Hepatocyte (in vitro differentiated cells): ENCODE results near the gene CLCN1. TPM values are rescaled to one million over a fixed set of nuclear protein-coding genes. Genes with fewer than 3 reads are reported as not detected.

ENCODE experiments used
- DNase-seq: peaks from one replicate; pipeline ENCODE4 v3.0.0-alpha.2; 2016; ENCODE audit warnings: low spot score
- H2AFZ ChIP-seq: fragments of 200-600 bp; sonication (generic); 2 replicates; pipeline ENCODE4 v1.6.0; 2016; ENCODE audit warnings: antibody characterized with exemption, mild to moderate bottlenecking
- H3K27ac ChIP-seq: fragments of 200-600 bp; sonication (generic); 2 replicates; pipeline ENCODE4 v1.5.1; 2016; ENCODE audit warnings: mild to moderate bottlenecking
- H3K27me3 ChIP-seq: fragments of 200-600 bp; sonication (generic); 2 replicates; pipeline ENCODE4 v1.6.1; 2016
- H3K36me3 ChIP-seq: fragments of 200-600 bp; sonication (generic); replicated peaks from 2 replicates; pipeline ENCODE4 v1.5.1; 2016; ENCODE audit warnings: low read depth; ENCODE audit not compliant: insufficient read depth
- H3K4me1 ChIP-seq: fragments of 200-600 bp; sonication (generic); 2 replicates; pipeline ENCODE4 v1.5.1; 2016; ENCODE audit warnings: mild to moderate bottlenecking, moderate library complexity; ENCODE audit not compliant: insufficient read depth
- H3K4me2 ChIP-seq: fragments of 200-600 bp; sonication (generic); 2 replicates; pipeline ENCODE4 v1.6.0; 2016
- H3K4me3 ChIP-seq: fragments of 200-600 bp; sonication (generic); 2 replicates; pipeline ENCODE4 v1.5.1; 2016; ENCODE audit warnings: mild to moderate bottlenecking
- H3K79me2 ChIP-seq: fragments of 200-600 bp; sonication (generic); 2 replicates; pipeline ENCODE4 v1.6.0; 2017; ENCODE audit warnings: mild to moderate bottlenecking
- H3K9me2 ChIP-seq: fragments of 200-600 bp; sonication (generic); replicated peaks from 2 replicates; pipeline ENCODE4 v1.6.0; 2017; ENCODE audit warnings: mild to moderate bottlenecking; ENCODE audit not compliant: insufficient read depth
- H3K9me3 ChIP-seq: fragments of 200-600 bp; sonication (generic); 2 replicates; pipeline ENCODE4 v1.5.1; 2016; ENCODE audit warnings: low read depth, mild to moderate bottlenecking
- H4K20me1 ChIP-seq: fragments of 200-600 bp; sonication (generic); 2 replicates; pipeline ENCODE4 v1.6.0; 2016; ENCODE audit warnings: mild to moderate bottlenecking; ENCODE audit not compliant: insufficient read depth, poor library complexity, severe bottlenecking
- EZH2 ChIP-seq: fragments of 200-600 bp; sonication (generic); IDR thresholded peaks from 2 replicates; pipeline ENCODE4 v1.6.1; 2016; ENCODE audit warnings: antibody characterized with exemption, mild to moderate bottlenecking, borderline replicate concordance
- EZH2phosphoT487 ChIP-seq: fragments of 200-600 bp; sonication (generic); IDR thresholded peaks from one replicate; pipeline ENCODE4 v1.6.1; 2018; ENCODE audit warnings: antibody characterized with exemption, mild to moderate bottlenecking, low read depth, moderate library complexity; ENCODE audit not compliant: unreplicated experiment, severe bottlenecking
- WGBS: methylation state at CpG from one replicate; pipeline ENCODE4 v1.1.6; 2016; ENCODE audit warnings: low lambda C conversion rate; ENCODE audit errors: missing lambda C conversion rate; 5-methylcytosine and 5-hydroxymethylcytosine counted together
- polyA plus RNA-seq: library from polyadenylated mRNA; unstranded; fragments of >200 nt; fragmentation: Nextera tagmentation; extraction: Ambion mirVana; gene quantifications from 2 replicates; pipeline ENCODE4 v1.2.1, GENCODE V29; 2016
- total RNA-seq: library from RNA; depleted of rRNA; stranded (reverse); fragments of >200 nt; gene quantifications from 2 replicates; pipeline ENCODE4 v1.2.3, GENCODE V29; 2014
- TF ChIP-seq, protein P1 (sequence below): fragments of 200-600 bp; sonication (generic); IDR thresholded peaks from 2 replicates; pipeline ENCODE4 v1.5.1; 2016; ENCODE audit warnings: antibody characterized with exemption, mild to moderate bottlenecking; ENCODE audit not compliant: poor library complexity

Gene CLCN1
- total and polyA plus RNA-seq, 2 experiments from 2014 or later: 0.07 TPM; not detected in 1

DNA sequence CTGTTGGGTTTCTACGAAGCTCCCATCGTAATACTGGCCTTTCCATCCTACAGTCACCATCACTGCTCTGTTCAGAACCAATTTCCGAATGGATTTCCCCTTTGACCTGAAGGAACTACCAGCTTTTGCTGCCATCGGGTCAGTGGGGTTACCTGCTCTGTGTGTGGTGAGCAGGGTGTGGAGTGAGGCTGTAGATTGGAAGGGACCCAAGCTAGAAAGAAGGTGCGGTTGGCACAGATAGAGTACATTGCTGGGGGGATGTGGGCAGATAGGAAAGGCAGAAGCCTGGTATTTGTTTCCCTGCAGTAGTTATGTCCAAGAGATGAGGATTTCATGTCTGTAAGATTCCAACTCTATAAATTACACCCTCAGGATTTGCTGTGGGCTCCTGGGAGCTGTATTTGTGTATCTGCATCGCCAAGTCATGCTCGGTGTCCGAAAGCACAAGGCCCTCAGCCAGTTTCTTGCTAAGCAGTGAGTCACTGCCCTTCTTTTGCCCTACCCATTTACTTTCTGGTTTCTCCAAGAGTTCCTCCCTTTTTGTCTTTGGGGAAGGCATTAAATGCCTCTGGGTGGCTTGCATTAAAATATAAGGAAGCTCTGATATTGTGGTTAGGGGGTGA, 15.4 kb downstream of the CLCN1 start:
- no peaks in the 10 kb centered on the region for H3K9me2 ChIP-seq
- H3K4me3 ChIP-seq: no peak overlapping the region
- no peak for DNase-seq
- no peaks in the 10 kb centered on the region for H3K27me3 ChIP-seq
- no peaks in the 10 kb centered on the region for H3K9me3 ChIP-seq
- H3K27ac ChIP-seq: no peak overlapping the region
- no peak overlapping the region for H3K4me2 ChIP-seq
- no peaks in the 10 kb centered on the region for H3K4me1 ChIP-seq
- H4K20me1 ChIP-seq: no peaks in the 10 kb centered on the region
- TF ChIP-seq, protein P1, sequence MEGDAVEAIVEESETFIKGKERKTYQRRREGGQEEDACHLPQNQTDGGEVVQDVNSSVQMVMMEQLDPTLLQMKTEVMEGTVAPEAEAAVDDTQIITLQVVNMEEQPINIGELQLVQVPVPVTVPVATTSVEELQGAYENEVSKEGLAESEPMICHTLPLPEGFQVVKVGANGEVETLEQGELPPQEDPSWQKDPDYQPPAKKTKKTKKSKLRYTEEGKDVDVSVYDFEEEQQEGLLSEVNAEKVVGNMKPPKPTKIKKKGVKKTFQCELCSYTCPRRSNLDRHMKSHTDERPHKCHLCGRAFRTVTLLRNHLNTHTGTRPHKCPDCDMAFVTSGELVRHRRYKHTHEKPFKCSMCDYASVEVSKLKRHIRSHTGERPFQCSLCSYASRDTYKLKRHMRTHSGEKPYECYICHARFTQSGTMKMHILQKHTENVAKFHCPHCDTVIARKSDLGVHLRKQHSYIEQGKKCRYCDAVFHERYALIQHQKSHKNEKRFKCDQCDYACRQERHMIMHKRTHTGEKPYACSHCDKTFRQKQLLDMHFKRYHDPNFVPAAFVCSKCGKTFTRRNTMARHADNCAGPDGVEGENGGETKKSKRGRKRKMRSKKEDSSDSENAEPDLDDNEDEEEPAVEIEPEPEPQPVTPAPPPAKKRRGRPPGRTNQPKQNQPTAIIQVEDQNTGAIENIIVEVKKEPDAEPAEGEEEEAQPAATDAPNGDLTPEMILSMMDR: no peak
- TF ChIP-seq EZH2phosphoT487 (no peak), EZH2 (no peak)
- no peaks in the 10 kb centered on the region for H3K79me2 ChIP-seq
- no peaks in the 10 kb centered on the region for H3K36me3 ChIP-seq
- 92% methylated on average over 8 of the region's 8 CpGs for WGBS
- H2AFZ ChIP-seq: no peak overlapping the region

DNA sequence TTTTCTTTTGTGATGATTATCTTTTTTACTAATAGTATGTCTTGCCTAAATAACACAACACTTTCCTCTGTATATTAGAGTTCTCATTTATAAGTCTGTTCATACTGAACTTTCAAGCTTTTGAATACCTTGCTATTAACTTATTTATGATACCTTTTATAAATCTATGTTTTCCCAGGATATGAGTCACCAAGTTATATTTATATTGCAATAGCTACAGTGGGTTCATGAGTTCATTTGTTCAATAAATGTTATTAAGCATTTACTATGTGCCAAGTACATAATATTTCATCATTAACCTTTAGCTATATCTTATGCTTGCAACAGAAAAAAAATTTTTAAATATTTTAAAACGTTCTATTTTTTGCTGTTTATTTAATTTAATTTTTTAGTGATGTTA, 18.3 kb downstream of the CLCN1 start:
- no peak for DNase-seq
- H3K79me2 ChIP-seq: no peaks in the 10 kb centered on the region
- no peak overlapping the region for H3K4me3 ChIP-seq
- no peak overlapping the region for H3K27ac ChIP-seq
- H2AFZ ChIP-seq: no peak overlapping the region
- no peaks in the 10 kb centered on the region for H3K9me3 ChIP-seq
- no peaks in the 10 kb centered on the region for H4K20me1 ChIP-seq
- TF ChIP-seq EZH2 (no peak), EZH2phosphoT487 (no peak)
- TF ChIP-seq, protein P1: no peak
- H3K9me2 ChIP-seq: no peaks in the 10 kb centered on the region
- no peaks in the 10 kb centered on the region for H3K4me1 ChIP-seq
- no peaks in the 10 kb centered on the region for H3K36me3 ChIP-seq
- WGBS: 52% methylated on average over 1 of the region's 1 CpG
- H3K27me3 ChIP-seq: peaks cover 8% of the 10 kb centered on the region
- no peak overlapping the region for H3K4me2 ChIP-seq

DNA sequence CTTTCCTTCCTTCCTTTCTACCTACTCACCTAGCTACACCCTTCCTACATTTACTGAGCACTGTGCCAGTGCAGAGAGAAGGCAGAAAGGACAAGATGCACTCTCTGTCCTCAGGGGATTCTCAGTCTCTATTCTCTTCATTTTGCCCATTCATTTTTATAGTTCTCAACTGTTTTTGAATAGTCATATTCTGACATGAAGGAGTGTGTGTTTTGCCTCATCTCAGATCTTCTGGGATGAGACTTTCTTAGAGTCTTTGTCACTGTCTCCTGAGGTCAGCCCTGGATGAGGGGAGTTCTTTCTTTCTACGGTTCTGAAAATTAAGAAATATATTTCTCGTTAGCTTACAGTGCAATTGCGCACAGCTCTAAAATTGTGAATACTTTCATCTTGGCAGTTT, 21.3 kb downstream of the CLCN1 start:
- Histone ChIP-seq H3K36me3 (no peaks in the 10 kb centered on the region), H2AFZ (no peak overlapping the region), H3K4me2 (no peak overlapping the region), H3K4me3 (no peak overlapping the region), H3K9me2 (no peaks in the 10 kb centered on the region), H3K9me3 (no peaks in the 10 kb centered on the region), H3K4me1 (no peaks in the 10 kb centered on the region), H4K20me1 (no peaks in the 10 kb centered on the region), H3K79me2 (no peaks in the 10 kb centered on the region), H3K27ac (no peak overlapping the region), H3K27me3 (peaks cover 8% of the 10 kb centered on the region)
- no peak for DNase-seq
- TF ChIP-seq EZH2: no peak
- TF ChIP-seq EZH2phosphoT487: no peak
- TF ChIP-seq, protein P1: no peak
- 92% methylated on average over 3 of the region's 3 CpGs for WGBS
